OCI-LY1 (cell line): ENCODE measurements around the gene ZMIZ1.

Experiments used
- H2AFZ ChIP-seq: fragments of 200-600 bp; sonication (generic), shearing (Covaris generic); 2 replicates; pipeline ENCODE4 v1.6.0; 2014; ENCODE audit warnings: antibody characterized with exemption, mild to moderate bottlenecking, low read length
- H3F3A ChIP-seq: fragments of 200-600 bp; sonication (generic), shearing (Covaris generic); 2 replicates; pipeline ENCODE4 v1.6.0; 2014; ENCODE audit warnings: mild to moderate bottlenecking, antibody characterized with exemption, low read length, moderate library complexity; ENCODE audit not compliant: insufficient read depth
- H3K27ac ChIP-seq: fragments of 200-600 bp; sonication (generic); 2 replicates; pipeline ENCODE4 v1.5.1; 2014; ENCODE audit warnings: low read length, mixed run types, mild to moderate bottlenecking, low read depth; ENCODE audit not compliant: poor library complexity, severe bottlenecking
- H3K27me3 ChIP-seq: fragments of 200-600 bp; sonication (generic); 2 replicates; pipeline ENCODE4 v1.6.0; 2014; ENCODE audit warnings: antibody characterized with exemption, mild to moderate bottlenecking, low read length, moderate library complexity; ENCODE audit not compliant: insufficient read depth
- H3K36me3 ChIP-seq: fragments of 200-600 bp; sonication (generic); 2 replicates; pipeline ENCODE4 v1.6.1; 2014; ENCODE audit warnings: mild to moderate bottlenecking, antibody characterized with exemption, low read length, moderate library complexity, mixed read lengths; ENCODE audit not compliant: insufficient read depth
- H3K4me1 ChIP-seq: fragments of 200-600 bp; sonication (generic); 2 replicates; pipeline ENCODE4 v1.5.1; 2014; ENCODE audit warnings: mild to moderate bottlenecking, low read length, moderate library complexity; ENCODE audit not compliant: insufficient read depth, severe bottlenecking
- H3K4me2 ChIP-seq: fragments of 200-600 bp; sonication (generic), shearing (Covaris generic); 2 replicates; pipeline ENCODE4 v1.6.1; 2014; ENCODE audit warnings: low read length
- H3K4me3 ChIP-seq: fragments of 200-600 bp; sonication (generic); 2 replicates; pipeline ENCODE4 v1.5.1; 2014; ENCODE audit warnings: low read length, low read depth, mild to moderate bottlenecking, mixed read lengths; ENCODE audit not compliant: poor library complexity, severe bottlenecking
- H3K79me2 ChIP-seq: fragments of 200-600 bp; shearing (Covaris generic); 2 replicates; pipeline ENCODE4 v1.6.1; 2016; ENCODE audit warnings: mixed run types, low read length, mixed read lengths; ENCODE audit not compliant: insufficient read depth
- H3K9ac ChIP-seq: fragments of 200-600 bp; sonication (generic), shearing (Covaris generic); 2 replicates; pipeline ENCODE4 v1.6.1; 2014; ENCODE audit warnings: mild to moderate bottlenecking, low read length, mixed read lengths
- H3K9me2 ChIP-seq: fragments of 200-600 bp; sonication (generic), shearing (Covaris generic); 2 replicates; pipeline ENCODE4 v1.6.1; 2014; ENCODE audit warnings: low read depth, mild to moderate bottlenecking, low read length, mixed read lengths
- H3K9me3 ChIP-seq: fragments of 200-600 bp; shearing (Covaris generic); 2 replicates; pipeline ENCODE4 v1.6.1; 2014; ENCODE audit warnings: low read length, mixed read lengths
- H4K20me1 ChIP-seq: fragments of 200-600 bp; sonication (generic), shearing (Covaris generic); 2 replicates; pipeline ENCODE4 v1.6.0; 2016; ENCODE audit warnings: mild to moderate bottlenecking, low read length; ENCODE audit not compliant: insufficient read depth
- CTCF ChIP-seq: fragments of 200-600 bp; sonication (generic), shearing (Covaris generic); IDR thresholded peaks from 2 replicates; pipeline ENCODE4 v1.5.1; 2017; ENCODE audit warnings: mild to moderate bottlenecking, antibody characterized with exemption, low read length, moderate library complexity, mixed read lengths
- EZH2 ChIP-seq: fragments of 200-600 bp; sonication (generic), shearing (Covaris generic); IDR thresholded peaks from 2 replicates; pipeline ENCODE4 v1.8.0; 2017; ENCODE audit warnings: borderline replicate concordance, mixed run types, mild to moderate bottlenecking, antibody characterized with exemption, low read length, moderate library complexity, mixed read lengths

ZMIZ1 gene

DNA sequence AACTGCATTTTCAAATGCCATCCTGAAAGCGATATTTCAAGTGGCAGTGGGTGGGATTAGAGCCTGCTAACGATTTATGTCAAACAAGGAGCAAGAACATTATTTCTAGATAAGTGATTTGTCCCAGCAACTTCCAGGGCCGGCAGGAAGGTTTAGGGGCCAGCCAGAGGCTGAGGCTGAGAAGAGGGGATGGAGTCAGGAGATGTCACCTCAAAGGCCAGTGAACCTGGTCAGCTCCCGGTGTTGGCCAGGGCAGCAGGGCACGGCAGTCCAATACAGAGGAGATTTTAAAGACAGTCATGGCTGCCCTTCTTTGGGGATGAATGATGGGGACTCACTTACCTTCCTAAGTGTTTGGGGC is 172.8 kb downstream of the ZMIZ1 start:
- Histone ChIP-seq H3K27ac (no peak overlapping the region), H3K9ac (no peak overlapping the region), H3K4me2 (no peak overlapping the region), H4K20me1 (no peaks in the 10 kb centered on the region), H3K4me1 (no peaks in the 10 kb centered on the region), H2AFZ (no peak overlapping the region), H3K27me3 (no peaks in the 10 kb centered on the region), H3K9me3 (no peaks in the 10 kb centered on the region), H3K79me2 (no peaks in the 10 kb centered on the region), H3K4me3 (no peak overlapping the region), H3K9me2 (no peaks in the 10 kb centered on the region), H3F3A (no peaks in the 10 kb centered on the region), H3K36me3 (no peaks in the 10 kb centered on the region)
- TF ChIP-seq EZH2: no peak
- no peak for TF ChIP-seq CTCF

DNA sequence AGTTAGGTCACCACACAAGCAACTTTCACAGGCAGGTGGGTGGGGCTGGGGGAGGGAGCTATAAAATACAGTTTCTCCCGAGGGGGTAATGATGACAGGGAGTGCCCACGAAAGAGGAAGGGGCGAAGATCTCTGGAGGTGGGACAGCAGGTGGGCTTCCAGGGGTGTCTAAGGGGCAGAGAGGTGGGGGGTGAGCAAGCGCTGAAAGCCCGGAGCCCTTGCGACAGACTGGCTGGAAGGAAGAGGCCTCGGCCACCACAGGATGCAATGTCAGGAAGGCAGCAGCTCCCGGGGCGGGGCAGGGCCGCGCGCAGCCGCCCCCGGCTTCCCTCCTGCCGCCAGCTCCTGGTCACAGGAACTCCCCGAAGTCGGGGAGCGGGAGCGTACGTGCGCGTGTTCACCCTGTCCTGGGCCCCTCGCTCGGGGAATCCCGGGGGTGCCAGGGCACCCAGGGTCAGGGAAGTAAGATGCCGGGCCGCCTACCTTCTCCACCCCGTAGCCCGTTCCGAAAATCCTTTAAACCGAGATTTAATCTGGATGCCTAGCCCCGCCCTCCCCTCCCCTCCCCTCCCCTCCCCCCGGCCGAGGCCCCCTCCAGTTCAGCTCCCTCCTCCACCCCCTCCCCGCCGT is 173.3 kb downstream of the ZMIZ1 start:
- Histone ChIP-seq H3K9me3 (no peaks in the 10 kb centered on the region), H3K36me3 (no peaks in the 10 kb centered on the region), H3K79me2 (no peaks in the 10 kb centered on the region), H2AFZ (no peak overlapping the region), H3K27me3 (no peaks in the 10 kb centered on the region), H3K27ac (no peak overlapping the region), H3K9me2 (no peaks in the 10 kb centered on the region), H3K9ac (no peak overlapping the region), H4K20me1 (no peaks in the 10 kb centered on the region), H3K4me3 (no peak overlapping the region), H3F3A (no peaks in the 10 kb centered on the region), H3K4me2 (no peak overlapping the region), H3K4me1 (no peaks in the 10 kb centered on the region)
- TF ChIP-seq EZH2: no peak
- TF ChIP-seq CTCF: no peak

- Histone ChIP-seq H3K4me3 (no peak overlapping the region), H3K4me1 (no peaks in the 10 kb centered on the region), H3K9me2 (no peaks in the 10 kb centered on the region), H2AFZ (no peak overlapping the region), H3K79me2 (no peaks in the 10 kb centered on the region), H3K27ac (no peak overlapping the region), H3K9me3 (no peaks in the 10 kb centered on the region), H3F3A (no peaks in the 10 kb centered on the region), H3K36me3 (no peaks in the 10 kb centered on the region), H3K9ac (no peak overlapping the region), H3K27me3 (no peaks in the 10 kb centered on the region), H4K20me1 (no peaks in the 10 kb centered on the region), H3K4me2 (no peak overlapping the region)
- no peak for TF ChIP-seq EZH2
- no peak for TF ChIP-seq CTCF
Observed at GRCh38 chr10:79242620-79243152, 173.9 kb downstream of the ZMIZ1 start.
